C4-2B (cell line): ENCODE data around the gene MANF.

Experiments
- H3K27ac ChIP-seq: fragments of 450-650 bp; 2 replicates; pipeline ENCODE4 v1.5.1; 2017
- ZFX ChIP-seq: fragments of 450-650 bp; IDR thresholded peaks from 2 replicates; pipeline ENCODE4 v1.6.1; 2017
- TF ChIP-seq, protein P1 (sequence below): fragments of 450-650 bp; conservative IDR thresholded peaks from 2 replicates; pipeline ENCODE4 v1.5.1; 2017; ENCODE audit warnings: mild to moderate bottlenecking

The MANF gene

DNA sequence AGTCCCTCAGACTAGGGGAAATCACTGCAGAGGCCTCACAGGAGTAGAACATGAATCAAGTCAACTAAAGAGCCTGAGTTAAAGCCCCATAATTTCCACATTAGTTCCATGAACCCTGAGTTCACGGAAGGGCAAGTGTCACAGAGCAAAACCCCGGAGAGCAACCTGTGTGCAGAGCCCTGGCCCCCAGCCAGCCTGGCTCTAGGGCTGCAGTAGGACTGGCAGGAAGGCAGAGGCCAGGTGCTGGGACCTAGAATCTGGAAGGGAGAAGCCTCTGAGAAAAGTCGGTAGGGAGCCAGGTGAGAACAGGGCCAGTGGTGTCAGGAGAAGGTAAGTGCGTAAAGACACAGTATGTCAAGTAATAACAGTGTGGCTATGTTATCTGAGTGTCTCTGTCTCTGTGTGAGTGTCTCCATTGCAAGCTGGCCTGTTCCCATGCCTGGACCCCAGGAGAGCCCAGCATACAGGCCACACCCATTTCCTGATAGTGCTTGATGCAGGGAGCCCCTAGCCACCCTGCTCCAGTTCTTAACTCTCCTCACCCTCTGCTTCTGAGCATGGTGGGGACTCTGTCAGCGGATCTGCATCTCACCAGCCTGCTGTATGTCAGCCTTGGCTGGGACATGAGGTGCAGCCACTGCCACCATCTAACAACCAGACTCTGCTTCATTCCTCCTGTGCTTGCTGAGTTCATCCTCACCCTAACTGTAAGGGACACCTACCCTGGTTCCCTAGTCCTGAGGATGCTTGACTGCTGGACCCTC is 11.3 kb upstream of the MANF start:
- H3K27ac ChIP-seq = no peak overlapping the region
- TF ChIP-seq ZFX = no peak

DNA sequence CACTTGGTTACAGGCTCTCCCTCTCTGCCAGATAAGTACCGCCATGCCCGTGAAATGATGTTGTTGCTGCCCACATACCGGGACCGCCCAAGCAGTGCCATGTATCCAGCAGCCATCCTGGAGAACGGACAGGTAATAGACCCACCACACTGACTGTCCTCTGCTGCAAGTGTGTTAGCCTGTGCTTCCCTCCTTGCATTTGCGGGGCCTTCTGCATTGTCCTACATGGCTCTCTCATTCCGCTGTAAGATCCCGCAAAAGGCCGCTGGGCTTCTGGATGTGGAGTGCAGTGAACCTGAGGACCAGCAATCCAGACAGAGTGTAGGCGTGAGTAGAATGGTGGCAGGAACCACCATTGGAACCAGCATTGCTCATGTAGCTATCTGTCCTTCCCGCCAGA is 10.6 kb upstream of the MANF start:
- TF ChIP-seq, protein P1, sequence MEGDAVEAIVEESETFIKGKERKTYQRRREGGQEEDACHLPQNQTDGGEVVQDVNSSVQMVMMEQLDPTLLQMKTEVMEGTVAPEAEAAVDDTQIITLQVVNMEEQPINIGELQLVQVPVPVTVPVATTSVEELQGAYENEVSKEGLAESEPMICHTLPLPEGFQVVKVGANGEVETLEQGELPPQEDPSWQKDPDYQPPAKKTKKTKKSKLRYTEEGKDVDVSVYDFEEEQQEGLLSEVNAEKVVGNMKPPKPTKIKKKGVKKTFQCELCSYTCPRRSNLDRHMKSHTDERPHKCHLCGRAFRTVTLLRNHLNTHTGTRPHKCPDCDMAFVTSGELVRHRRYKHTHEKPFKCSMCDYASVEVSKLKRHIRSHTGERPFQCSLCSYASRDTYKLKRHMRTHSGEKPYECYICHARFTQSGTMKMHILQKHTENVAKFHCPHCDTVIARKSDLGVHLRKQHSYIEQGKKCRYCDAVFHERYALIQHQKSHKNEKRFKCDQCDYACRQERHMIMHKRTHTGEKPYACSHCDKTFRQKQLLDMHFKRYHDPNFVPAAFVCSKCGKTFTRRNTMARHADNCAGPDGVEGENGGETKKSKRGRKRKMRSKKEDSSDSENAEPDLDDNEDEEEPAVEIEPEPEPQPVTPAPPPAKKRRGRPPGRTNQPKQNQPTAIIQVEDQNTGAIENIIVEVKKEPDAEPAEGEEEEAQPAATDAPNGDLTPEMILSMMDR = no peak
- no peak for TF ChIP-seq ZFX
- H3K27ac ChIP-seq = no peak overlapping the region

DNA sequence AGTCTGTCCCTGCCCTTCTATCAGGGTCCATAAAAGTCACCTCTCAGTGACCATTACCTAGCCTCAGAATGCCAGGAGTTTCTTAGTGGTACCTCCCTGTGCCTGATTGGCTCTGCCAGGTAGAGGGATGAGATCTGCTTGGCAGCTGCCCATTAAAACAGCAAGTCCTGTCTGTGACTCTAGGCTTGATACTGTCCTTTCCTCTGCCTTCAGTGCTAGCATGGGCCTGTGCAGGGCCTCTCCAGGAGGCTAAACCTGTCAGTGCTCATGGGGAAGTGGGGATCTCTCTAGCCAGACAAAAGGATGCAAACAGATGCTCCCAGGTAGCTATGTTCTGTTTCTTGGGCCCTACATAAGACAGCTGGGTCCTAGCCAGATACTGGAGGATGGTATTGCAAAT is 10.0 kb upstream of the MANF start:
- H3K27ac ChIP-seq = no peak overlapping the region
- TF ChIP-seq ZFX = no peak

DNA sequence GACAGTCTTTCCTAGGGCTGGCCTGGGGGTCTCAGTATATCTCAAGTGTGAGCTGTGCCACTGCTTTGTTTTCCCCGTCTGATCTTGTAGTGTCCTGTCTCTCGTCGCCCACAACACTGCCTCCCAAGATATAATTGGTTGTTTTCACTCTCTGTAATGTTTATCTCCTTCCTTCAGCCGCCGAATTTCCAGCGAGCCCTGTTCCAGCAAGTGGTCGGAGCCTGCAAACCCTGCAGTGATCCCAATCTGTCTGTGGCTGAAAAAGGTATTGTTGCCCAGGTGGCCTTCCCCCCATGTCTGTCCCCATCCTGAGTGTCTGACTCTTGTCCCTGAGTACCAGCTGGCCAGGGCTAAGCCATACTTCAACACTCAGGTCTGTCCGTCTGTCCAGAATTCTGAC is 9.5 kb upstream of the MANF start:
- no peak overlapping the region for H3K27ac ChIP-seq
- TF ChIP-seq ZFX = no peak
- TF ChIP-seq, protein P1 = no peak

DNA sequence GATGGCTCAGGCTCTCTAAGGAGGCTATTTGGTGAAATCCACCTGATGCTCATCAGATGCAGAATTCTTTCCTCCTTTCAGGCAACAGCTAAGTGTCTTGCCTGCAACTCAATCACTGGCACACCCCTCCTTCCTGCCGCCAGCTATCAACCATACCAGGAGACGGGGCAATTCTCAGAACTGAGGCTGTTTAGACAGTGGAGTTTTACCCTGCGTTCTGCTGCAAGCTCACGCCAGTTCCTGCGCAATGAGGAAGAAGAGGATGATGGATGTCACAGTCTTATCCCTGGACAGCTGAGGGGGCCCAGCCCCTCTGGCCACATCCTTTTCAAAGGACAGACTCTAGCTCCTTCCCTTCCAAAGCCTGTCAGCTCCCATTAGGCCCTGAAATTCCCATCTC is 7.0 kb upstream of the MANF start:
- no peak for TF ChIP-seq ZFX
- TF ChIP-seq, protein P1 = no peak
- no peak overlapping the region for H3K27ac ChIP-seq

DNA sequence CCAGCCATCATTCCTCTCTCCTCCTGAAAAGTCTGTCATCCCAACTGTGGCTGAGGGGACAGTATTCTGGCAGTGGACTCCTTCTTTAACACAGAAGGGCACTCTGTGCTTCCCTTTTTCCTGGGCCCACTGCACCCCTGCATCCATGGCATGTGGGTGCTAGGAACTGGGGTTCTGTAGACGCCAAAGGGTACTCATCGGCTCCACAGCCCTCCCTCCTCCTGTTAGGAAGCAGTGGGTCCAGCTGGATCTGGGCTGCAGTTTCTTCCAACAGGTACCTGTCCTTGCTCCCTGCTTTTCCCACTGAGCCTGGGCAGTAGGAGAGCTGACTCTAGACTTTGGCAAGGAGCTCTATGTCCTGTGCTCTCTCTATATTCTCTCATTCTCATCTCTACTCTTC is 6.4 kb upstream of the MANF start:
- TF ChIP-seq, protein P1 = no peak
- no peak for TF ChIP-seq ZFX
- H3K27ac ChIP-seq = no peak overlapping the region

DNA sequence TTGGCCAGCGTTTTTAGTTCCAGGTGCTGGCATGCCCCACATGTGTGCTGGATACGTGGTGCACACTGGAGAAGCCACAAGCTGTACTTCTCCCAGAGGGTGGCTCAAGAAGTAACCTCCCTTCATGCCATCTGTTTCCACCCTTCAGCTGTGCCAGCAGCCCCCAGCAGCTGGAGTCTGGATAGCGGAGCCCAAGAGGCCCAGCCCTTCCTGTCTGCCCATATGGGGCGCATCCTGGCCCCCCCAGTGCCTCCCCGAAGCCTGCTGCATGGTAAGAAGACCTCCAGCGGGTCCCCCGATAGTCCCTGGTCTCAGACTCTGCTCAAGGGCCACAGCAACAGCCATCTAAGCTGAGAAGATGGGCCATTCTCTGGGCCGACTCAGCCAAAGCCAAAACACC is 5.8 kb upstream of the MANF start:
- no peak overlapping the region for H3K27ac ChIP-seq
- TF ChIP-seq, protein P1 = no peak
- no peak for TF ChIP-seq ZFX

DNA sequence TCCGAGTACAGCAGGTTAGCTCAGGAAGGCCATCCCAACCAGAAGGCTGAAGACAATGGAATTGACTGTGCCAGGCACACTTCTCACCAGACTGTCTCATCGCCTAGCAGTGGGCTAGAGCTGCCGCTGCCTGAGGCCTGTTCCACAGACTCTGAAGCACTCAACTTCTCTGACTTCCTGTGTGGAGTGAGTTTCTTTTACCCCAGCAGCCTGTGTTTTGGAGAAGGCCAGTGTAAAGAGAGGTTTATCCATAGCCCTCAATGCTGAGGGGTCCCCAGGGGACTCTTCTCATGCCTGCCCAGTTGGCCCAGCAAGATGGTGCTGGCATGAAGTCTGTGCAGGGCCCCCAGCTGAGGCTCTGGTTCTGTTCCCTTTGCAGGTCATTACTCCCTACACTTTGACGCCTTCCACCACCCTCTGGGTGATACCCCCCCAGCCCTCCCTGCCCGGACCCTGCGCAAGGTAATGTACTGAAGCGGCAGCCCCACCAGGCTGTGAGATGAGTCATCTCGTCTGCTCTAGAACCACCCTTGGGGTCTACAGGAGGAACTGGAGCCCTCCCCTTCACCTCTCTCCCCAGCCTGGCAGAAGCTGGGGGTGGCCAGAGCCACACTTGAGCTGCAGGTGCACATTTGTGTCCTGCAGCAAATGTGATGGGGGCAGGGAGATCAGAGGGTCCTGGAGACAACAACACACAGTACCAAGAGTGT is 5.2 kb upstream of the MANF start:
- H3K27ac ChIP-seq = no peak overlapping the region
- TF ChIP-seq ZFX = no peak
- TF ChIP-seq, protein P1 = no peak
